COLO829 (cell line): Measurements from ENCODE around the gene CNDP1.
"Not testable (repeated sequence)": the region's sequence is repeated elsewhere in the genome, so short reads cannot be mapped to it uniquely, and the experiment has no call there.

Experiments
- DNase-seq: peaks from one replicate; pipeline ENCODE4 v3.0.0; 2012; ENCODE audit warnings: low spot score

The CNDP1 gene, protein sequence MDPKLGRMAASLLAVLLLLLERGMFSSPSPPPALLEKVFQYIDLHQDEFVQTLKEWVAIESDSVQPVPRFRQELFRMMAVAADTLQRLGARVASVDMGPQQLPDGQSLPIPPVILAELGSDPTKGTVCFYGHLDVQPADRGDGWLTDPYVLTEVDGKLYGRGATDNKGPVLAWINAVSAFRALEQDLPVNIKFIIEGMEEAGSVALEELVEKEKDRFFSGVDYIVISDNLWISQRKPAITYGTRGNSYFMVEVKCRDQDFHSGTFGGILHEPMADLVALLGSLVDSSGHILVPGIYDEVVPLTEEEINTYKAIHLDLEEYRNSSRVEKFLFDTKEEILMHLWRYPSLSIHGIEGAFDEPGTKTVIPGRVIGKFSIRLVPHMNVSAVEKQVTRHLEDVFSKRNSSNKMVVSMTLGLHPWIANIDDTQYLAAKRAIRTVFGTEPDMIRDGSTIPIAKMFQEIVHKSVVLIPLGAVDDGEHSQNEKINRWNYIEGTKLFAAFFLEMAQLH

DNA sequence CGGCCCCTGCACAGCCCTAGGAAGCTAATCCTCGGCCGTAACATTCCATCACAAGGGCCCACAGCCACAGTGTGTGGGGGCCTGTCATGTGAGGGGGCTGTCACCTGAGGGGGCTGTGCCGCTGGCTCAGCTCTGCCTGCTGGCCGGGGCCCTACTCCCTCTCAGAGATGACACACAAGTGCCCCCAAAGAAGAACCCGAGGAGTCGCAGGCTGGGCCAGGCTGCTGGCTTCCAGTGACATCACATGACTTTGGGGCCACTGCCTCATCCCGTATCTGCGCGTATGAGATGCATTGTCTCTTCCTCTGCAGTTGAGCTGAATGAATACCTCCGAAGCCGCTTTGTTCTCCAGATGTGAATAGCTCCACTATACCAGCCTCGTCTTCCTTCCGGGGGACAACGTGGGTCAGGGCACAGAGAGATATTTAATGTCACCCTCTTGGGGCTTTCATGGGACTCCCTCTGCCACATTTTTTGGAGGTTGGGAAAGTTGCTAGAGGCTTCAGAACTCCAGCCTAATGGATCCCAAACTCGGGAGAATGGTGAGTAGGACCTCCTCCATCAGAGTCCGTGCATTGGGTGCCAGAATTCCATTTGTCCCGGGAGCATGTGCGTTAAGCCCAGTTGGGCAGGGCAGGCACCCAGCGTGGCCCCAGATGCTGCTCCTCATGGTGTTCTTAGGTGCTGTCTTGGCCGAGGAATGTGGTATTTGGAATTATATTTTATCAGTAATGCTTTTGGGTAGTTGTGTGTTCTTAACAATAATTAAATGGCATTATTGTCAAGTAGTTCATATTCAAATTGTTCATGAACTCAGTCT, at the start of gene CNDP1:
Gene CNDP1, plus strand, starts transcription at position 351 of the 820 bp plus-strand sequence. Its CDS starts 168 bp downstream, at position 519.
- no peak for DNase-seq

DNA sequence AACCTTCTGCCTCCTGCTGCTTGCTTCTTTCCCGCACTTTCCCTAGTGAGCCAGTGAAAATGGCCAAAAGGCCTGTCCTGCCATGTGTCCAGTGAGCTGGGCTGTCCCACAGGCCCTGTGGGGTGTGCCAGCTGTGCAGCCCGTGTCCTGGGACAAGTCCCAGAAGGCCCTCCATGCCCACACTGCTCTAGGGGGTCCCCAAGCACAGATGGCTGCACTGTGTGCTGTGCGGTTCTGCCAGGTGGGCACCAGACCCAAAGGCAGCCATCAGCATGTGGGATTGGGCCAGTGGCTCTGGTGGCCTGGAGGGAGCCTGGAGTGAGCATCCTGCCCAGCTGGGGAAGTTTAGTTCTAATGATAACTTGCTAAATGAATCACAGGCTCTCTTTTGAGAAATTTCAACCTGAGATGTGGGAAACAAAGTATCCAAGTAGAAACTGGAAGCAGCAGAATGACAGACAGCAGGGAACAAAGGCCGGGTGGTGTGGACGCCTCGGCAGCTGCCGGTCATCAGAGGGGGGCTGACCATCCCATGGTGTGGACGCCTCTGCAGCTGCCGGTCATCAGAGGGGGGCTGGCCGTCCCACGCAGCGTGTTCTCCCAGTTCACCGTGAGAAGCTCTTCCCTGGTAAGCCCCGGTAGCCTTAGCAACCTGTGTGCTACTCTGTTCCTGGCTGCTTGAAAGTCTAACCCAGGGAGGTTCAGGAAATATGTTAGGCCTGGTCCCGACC, 48.0 kb upstream of the CNDP1 start:
- DNase-seq, result no peak

DNA sequence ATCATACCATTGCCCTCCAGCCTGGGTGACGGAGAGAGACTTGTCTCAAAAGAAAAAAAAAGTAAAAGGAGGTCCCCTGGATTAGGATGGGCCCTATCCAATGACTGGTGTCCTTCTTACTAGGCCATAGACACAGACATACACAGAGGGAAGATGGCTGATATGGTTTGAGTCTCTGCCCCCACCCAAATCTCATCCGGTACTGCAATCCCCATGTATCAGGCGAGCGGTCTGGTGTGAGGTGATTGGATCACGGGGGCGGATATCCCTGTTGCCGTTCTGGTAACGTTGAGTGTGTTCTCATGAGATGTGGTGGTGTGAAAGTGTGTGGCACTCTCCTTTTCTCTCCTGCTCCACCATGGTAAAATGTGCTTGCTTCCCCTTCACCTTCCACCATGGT, 45.9 kb upstream of the CNDP1 start:
- DNase-seq, result no peak

DNA sequence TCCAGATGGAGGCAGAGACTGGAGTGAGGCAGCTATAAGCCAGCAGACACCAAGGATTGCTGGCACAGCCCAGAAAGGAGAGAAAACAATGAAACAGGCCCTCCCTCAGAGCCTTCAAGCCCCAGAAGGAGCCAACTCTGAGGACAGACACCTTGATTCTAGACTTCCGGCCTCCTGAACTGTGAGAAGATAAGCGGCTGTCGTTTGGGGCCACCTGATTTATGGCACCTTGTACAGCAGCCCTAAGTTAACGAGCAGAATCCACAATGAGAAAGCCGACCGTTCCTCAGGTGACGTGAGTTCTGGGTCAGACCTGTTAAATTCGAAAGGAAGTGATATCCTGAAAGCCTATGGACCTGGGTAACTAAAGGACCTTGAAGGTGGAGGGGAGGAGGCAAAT, 45.4 kb upstream of the CNDP1 start:
- no peak for DNase-seq

DNA sequence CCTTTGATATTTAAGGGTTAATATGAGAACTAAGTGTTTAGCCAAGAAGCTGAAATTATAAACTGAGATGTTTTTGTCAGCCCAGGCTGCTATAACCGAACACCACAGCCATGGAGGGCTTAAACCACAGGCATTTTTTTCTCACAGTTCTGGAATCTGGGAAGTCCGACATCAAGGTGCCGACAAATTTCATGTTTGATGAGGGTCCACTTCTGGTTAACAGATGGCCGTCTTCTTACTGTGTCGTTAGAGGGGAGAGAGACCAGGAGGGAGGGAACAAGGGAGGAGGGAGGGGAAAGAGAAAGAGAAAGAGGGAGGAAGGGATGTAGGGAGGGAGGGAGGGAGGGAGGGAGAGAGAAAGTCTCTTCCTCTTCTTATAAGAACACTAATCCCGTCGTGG, 44.6 kb upstream of the CNDP1 start:
- DNase-seq, result no peak

DNA sequence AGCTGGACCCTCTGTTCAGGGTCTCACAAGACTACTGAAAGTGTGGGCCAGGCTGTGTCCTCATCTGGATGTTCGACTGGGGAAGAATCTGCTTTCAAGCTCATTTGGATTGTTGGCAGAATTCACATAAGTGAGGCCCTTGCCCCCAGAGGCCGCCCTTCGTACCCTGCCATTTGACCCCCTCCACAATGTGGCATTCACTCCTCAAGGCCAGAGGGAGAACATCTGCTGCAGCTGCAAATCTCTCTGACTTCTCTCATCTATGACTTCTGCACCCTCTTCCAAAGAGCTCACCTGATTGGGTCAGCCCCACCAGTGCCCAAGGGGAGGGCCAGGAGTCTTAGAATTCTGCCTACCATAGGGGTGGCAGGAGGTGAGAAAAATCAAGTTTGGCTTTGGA, 42.0 kb upstream of the CNDP1 start:
- DNase-seq, result no peak

DNA sequence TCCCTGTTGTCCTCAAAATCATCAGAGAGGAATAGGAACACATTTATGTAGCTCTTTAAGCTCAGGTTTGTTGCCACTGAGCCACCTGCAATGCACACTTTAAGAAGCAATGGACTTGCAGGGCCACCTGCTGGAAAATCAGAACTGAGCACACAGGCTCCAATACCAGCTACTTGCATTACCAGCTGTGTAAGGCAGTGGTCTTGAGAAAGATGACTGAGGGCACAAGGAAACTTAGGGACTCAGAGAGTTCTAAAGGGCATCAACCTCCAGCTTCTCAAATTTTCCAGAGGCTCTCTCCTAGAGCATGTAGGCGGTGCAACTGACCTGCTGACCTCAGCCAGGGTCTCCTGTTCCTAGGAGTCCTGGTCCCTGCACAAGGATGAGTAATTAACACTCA, 40.6 kb upstream of the CNDP1 start:
- no peak for DNase-seq

DNA sequence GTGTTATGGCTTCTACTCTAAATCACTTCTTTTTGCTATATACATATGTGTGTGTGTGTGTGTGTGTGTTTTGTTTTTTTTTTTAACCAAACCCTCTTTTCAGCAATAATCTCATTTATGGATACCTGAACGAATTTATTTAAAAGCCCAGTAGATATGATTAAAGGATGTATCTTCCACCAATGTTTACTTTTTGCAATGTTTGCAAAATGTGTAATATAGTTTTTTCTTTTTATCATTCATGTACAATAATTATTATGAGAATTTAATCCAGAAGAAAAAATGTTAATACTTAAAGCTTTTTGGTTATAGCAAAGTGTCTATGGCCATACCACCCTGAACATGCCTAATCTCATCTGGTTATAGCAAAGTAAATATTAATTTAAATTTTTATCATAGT, 39.8 kb upstream of the CNDP1 start:
- no peak for DNase-seq

DNA sequence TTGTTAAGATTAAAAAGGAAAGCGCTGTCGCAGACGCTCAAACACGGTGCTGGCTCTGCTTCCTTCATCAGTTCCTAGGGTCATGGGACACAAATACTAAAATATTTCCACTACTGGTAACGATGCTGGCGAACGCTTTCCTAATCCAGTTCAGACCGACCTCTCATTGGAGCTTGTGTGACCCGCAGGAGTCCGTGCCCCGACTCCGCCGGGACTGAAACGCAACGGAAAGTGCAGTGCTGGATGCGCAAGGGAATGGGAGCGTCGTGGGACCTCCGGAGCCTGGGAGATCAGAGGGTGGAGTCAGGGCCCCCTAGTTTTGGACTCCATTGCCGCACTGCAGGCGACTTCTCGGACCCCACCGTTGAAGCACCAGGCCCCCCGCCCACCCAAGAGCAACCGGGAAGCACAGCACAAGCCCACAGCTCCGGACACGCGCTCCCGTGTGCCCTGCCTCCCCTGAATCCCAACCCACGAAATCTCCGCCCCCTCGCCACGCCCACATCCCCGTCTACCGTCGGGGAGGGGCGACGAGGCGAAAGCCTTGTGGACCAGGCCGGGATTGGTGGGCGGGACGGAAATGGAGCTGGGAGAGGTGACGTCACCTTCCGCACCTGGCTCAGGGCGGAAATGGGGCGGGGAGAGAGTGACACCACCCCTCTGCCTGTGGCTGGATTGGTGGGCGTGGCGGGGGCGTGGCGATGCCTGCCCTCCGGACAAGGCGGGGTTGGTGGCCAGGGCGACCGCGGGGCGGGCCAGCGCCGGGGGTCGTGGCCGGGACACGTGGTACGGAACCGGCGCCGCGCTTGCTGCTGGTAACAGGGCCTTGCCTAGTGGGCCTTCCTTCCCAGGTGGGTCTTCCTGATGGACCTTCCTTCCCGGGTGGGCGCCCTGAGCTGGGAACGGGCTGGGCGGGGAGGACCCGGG, 38.5 kb upstream of the CNDP1 start, which contains the start of gene CNDP2:
Gene CNDP2, plus strand, starts transcription at position 783 of the 927 bp plus-strand sequence. CDS start 3,611 bp downstream, outside the sequence.
- DNase-seq, result peak; percentile 99

DNA sequence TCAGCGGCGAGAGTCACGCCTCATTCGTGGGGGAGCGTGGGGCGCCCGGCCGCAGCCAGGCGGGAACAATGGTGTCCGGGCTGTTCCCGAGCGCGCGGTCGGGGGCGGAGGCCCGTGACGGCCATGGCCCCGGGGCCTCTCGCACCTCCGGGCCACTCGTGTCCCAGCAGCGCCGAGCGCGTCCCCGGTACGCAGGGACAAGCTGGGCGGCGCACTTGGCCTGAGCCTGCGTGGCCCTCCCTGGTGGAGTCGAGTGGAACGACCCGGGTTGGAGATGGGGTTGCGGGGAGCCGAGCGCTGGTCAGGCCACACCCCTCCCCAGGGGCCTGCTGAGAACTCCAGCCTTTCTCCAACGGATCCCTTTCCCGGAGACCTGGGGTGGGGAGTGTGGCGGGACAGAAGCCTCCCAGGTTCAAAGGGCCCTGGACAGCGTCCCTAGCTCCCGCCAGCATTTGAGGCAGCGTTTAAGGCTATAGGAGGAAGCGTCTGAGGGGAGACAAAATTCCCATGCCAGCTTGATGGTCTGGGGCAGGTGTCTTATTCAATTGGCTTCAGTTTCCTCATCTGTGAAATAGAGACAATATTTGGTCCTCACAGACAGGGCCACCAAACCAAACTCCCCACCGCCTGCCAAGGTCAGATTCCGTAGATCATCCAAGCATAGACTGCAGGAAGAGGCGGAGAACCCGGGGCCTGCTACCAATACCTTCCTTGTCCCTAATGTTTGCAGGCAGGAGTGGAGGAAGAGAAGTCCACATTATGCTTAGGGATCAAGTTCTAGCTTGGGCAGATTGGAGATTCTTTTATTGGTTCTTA, 37.6 kb upstream of the CNDP1 start:
- no peak for DNase-seq

DNA sequence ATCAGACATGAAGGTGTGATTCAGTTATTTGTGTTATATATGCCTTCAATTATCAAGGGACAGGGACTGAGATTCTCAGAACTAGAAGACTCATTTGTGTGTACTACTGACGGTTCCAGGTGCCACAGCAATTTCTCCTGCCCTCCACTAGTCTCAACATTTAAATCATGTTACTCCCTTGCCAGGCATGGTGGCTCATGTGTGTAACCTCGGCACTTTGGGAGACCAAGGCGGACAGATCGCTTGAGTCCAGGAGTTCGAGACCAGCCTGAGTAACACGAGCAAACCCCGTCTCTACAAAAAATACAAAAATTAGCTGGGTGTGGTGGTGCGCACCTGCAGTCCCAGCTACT, 37.0 kb upstream of the CNDP1 start:
- DNase-seq, result no peak

DNA sequence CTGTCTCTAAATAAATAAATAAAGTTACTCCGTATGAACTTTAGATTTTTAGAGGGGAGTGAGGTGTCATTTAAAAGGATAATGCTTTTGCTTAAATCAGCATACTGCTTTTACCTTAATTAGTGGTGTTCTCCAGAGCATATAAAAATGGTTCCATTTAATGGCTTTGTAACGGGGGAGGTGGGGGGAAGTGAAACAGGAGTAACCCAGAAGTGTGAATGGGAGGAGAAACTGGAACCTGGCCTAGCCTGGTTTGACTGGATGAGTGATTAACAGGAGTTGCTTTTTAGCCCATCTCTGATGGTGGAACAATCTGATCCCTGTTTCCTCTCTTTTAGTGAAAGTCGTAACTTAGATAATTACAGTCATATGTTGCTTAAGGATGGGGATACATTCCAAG, 36.5 kb upstream of the CNDP1 start:
- DNase-seq, result no peak

DNA sequence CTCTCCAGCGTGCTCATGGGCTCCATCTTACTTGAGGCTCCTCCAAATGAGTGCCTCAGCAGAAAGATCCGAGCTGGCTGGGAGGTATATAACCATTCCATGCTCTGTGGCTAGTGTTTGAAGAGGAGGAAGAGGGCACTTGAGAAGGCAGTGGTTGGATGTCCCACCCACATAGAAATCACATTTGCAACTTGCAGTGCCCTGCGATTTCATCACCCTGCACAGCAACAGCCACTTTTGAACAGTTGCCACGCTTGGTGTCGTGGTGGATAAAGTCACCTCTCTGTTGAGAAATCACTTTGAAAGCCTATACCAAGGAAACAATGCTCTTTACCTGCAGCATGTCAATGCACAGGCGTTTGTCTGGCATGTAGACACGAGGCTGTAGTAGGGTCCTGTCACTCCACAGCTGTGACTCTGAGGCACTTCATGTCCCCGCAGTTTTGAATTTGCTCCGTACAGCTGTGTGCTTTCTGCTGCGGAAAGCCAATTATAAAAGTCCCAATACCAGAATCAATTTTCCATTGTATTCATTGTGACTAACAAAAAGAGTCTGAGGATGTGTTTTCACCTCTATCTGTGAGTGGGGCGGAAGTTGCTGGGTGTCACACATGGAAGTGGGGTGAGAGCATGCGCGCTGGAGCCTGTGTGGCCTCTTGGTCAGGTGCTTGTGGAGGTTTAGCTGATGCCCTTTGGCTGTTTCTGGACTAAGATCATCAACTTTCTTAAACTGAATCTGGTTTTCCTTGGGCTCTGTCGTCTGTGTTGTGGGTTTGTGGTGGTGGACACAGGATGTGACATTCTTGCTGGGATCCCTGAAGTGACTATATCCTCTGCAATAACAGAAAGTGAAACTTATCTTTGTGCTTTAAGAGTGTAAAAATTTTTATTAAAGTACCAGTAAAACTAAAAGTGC, 35.3 kb upstream of the CNDP1 start:
- no peak for DNase-seq

DNA sequence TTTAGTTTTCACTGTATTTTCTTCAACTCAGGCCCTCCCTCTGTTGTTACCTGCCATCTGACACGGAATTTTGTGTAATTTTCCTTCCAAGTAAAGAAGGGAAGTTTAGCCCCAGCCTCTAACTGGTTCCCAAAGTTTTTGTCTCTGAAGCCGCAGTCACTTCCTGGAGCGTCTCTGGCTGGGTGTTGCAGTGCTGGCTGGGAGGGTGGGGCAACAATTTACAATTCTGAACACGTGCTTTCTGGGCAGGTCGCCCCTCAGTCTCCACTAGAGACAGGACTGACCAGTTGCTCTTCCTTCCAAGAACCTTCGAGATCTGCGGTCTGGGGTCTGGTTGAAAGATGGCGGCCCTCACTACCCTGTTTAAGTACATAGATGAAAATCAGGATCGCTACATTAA, 34.7 kb upstream of the CNDP1 start:
- DNase-seq, result no peak

DNA sequence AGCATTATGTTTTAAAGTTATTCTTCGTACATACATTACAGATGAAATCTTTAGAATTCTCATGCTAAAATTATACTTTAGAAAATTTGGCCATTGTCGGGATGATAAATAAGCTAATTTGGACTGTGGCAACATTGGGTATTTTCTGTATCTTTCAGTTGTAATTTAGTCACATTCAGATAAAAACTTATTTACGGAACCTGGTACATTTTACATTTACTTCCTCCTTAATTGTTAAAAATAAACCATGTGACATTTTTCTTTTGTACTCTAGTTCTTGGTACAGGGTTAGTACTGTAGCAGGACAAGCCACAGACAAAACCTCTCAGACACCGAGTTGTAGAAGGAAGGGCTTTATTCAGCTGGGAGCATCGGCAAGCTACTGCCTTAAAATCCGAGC, 33.9 kb upstream of the CNDP1 start:
- no peak for DNase-seq

DNA sequence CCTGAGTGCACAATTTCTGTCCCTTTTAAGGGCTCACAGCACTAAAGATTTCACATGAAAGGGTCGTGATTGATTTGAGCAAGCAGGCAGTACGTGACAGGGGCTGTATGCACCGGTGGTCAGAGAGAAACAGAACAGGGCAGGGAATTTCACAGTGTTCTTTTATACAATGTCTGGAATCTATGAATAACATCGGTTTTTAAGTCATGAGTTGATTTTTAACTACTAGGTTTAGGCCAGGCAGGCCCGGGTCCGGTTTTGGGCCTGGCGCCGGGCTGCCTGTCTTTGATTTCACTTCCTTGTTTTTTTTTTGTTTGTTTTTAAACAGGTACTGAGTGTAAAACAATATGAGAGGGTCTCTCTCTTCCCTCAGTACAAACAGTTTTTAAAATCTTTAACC, 33.5 kb upstream of the CNDP1 start:
- DNase-seq, result not testable (repeated sequence)

DNA sequence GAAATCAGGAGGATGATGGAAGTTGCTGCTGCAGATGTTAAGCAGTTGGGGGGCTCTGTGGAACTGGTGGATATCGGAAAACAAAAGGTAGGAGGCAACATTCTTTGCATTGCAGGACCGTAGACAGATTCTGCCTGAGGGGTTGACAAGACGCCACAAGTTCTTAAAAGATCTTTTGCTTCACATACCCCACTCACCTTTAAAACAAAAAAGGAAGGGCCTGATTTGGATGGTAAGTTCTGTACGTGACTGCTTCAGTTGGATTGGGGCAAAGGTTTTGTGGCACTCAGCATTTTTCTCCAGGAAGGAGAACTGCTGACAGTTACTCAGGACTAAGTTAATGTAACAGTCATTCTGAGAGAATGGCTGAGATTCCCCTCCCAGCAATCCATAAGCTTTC, 32.9 kb upstream of the CNDP1 start:
- no peak for DNase-seq

DNA sequence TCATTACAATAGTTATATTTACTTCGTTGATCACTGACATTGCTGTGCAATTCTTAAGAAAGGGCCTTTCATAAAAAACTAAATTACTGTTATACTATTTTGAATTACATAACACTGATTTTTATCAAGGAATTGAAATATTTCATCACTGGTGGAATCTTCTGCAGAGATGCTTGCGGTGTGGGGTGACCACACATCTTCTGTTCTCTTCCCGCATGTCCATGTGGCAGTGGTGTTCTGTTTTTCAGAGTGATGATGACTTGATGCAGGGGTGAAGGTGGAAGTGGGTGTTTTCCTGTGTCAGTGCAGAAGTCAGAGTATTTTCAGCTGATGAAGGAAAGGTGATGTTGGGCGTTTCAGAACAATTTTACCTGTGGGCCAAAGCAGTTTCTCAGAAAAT, 31.2 kb upstream of the CNDP1 start:
- DNase-seq, result no peak

DNA sequence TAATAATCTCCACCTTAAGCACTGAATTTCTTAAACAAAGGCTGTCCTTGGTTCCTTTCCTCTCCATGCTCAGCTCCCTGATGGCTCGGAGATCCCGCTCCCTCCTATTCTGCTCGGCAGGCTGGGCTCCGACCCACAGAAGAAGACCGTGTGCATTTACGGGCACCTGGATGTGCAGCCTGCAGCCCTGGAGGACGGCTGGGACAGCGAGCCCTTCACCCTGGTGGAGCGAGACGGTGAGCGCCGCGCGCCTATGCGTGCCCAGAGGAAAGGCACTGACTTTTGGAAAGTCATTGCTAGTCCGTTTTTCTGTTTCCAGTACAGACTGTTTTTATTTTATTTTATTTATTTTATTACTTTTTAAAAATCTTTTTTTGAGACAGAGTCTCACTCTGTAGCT, 28.5 kb upstream of the CNDP1 start:
- DNase-seq, result no peak
